IMR-90 (cell line): Measurements from ENCODE around the gene TIGD1. TPM values are rescaled to one million over a fixed set of nuclear protein-coding genes. Genes with fewer than 3 reads are reported as not detected.

Experiments used
- ATAC-seq: fragments of 200-7000 bp; cut with Tn5 transposase; 2 replicates; pipeline ENCODE4 v1.9.1; 2020; ENCODE audit warnings: low read depth, mild to moderate bottlenecking, moderate library complexity
- BruUV-seq: library from RNA; stranded (reverse); fragments of 400-500 nt; replicated peaks from 2 replicates; lab custom pipeline; 2021; lab: Mats Ljungman, UMichigan
- CTCF ChIA-PET: fragments of 300-600 bp; formaldehyde crosslinking; extraction: SDS; loops from one replicate; lab custom pipeline; 2021; ENCODE audit warnings: antibody characterized with exemption; lab: Yijun Ruan, JAX
- POLR2A ChIA-PET: fragments of 300-600 bp; sonication (Branson Sonifier 250); formaldehyde crosslinking; loops from one replicate; lab custom pipeline; 2022; ENCODE audit warnings: antibody characterized with exemption; ENCODE audit not compliant: unreplicated experiment; lab: Charles Lee
- DNase-seq: peaks from one replicate; pipeline ENCODE4 v3.0.0; 2013
- H2AFZ ChIP-seq: replicated peaks from 2 replicates; pipeline ENCODE3; 2013; ENCODE audit warnings: low read length, mild to moderate bottlenecking; ENCODE audit not compliant: poor library complexity
- H2AK5ac ChIP-seq: 2 replicates; pipeline ENCODE4 v1.6.1; 2013; ENCODE audit warnings: low read depth, low read length, inconsistent platforms
- H2AK9ac ChIP-seq: replicated peaks from 2 replicates; pipeline ENCODE3; 2013; ENCODE audit warnings: mild to moderate bottlenecking, low read depth, low read length, moderate library complexity; ENCODE audit not compliant: poor library complexity
- H2BK120ac ChIP-seq: 2 replicates; pipeline ENCODE4 v1.6.1; 2013; ENCODE audit warnings: low read depth, low read length, inconsistent platforms
- H2BK15ac ChIP-seq: 3 replicates; pipeline ENCODE4 v1.6.1; 2013; ENCODE audit warnings: low read depth, low read length, inconsistent platforms
- H2BK20ac ChIP-seq: 2 replicates; pipeline ENCODE4 v1.6.1; 2013; ENCODE audit warnings: low read depth, mild to moderate bottlenecking, inconsistent platforms, low read length, moderate library complexity
- H2BK5ac ChIP-seq: 2 replicates; pipeline ENCODE4 v1.6.1; 2013; ENCODE audit warnings: mild to moderate bottlenecking, low read depth, low read length, inconsistent platforms; ENCODE audit not compliant: poor library complexity, severe bottlenecking
- H3K14ac ChIP-seq: replicated peaks from 2 replicates; pipeline ENCODE4 v1.6.1; 2013; ENCODE audit warnings: low read depth, low read length, inconsistent platforms
- H3K18ac ChIP-seq: 2 replicates; pipeline ENCODE4 v1.6.1; 2013; ENCODE audit warnings: low read depth, low read length, control low read depth
- H3K23ac ChIP-seq: 2 replicates; pipeline ENCODE4 v1.6.1; 2013; ENCODE audit warnings: low read depth, low read length, inconsistent platforms
- H3K27ac ChIP-seq: 2 replicates; pipeline ENCODE4 v1.5.1; 2013; ENCODE audit warnings: mild to moderate bottlenecking, control low read depth, low read length; ENCODE audit not compliant: insufficient read depth
- H3K27me3 ChIP-seq: 2 replicates; pipeline ENCODE4 v1.6.1; 2013; ENCODE audit warnings: low read length; ENCODE audit not compliant: control insufficient read depth, insufficient read depth
- H3K36me3 ChIP-seq: 2 replicates; pipeline ENCODE4 v1.6.1; 2013; ENCODE audit warnings: low read length, mixed read lengths; ENCODE audit not compliant: control insufficient read depth, insufficient read depth
- H3K4ac ChIP-seq: 2 replicates; pipeline ENCODE4 v1.6.1; 2013; ENCODE audit warnings: low read depth, low read length, inconsistent platforms
- H3K4me1 ChIP-seq: 2 replicates; pipeline ENCODE4 v1.6.1; 2013; ENCODE audit warnings: low read length, mixed read lengths; ENCODE audit not compliant: control insufficient read depth, insufficient read depth
- H3K4me2 ChIP-seq: 2 replicates; pipeline ENCODE4 v1.6.1; 2013; ENCODE audit warnings: low read depth, mild to moderate bottlenecking, control low read depth, low read length, moderate library complexity
- H3K4me3 ChIP-seq: 2 replicates; pipeline ENCODE4 v1.5.1; 2013; ENCODE audit warnings: low read depth, mild to moderate bottlenecking, control low read depth, low read length, moderate library complexity; ENCODE audit not compliant: insufficient read depth
- H3K56ac ChIP-seq: 2 replicates; pipeline ENCODE4 v1.6.1; 2013; ENCODE audit warnings: low read length, inconsistent platforms; ENCODE audit not compliant: insufficient read depth; ENCODE audit errors: extremely low read depth
- H3K79me1 ChIP-seq, 2 experiments: 2 replicates each; pipeline ENCODE4 v1.6.1; 2013; ENCODE audit warnings: low read length in 2 of 2, inconsistent platforms in 1 of 2, low read depth in 1 of 2
- H3K9ac ChIP-seq: 2 replicates; pipeline ENCODE4 v1.6.1; 2013; ENCODE audit warnings: low read depth, low read length, control low read depth
- H3K9me1 ChIP-seq: 2 replicates; pipeline ENCODE4 v1.6.1; 2013; ENCODE audit warnings: low read length, inconsistent platforms; ENCODE audit not compliant: insufficient read depth
- H3K9me3 ChIP-seq: 2 replicates; pipeline ENCODE4 v1.6.1; 2013; ENCODE audit warnings: low read length; ENCODE audit not compliant: control insufficient read depth, insufficient read depth
- H4K20me1 ChIP-seq: 2 replicates; pipeline ENCODE4 v1.6.1; 2013; ENCODE audit warnings: low read length, inconsistent platforms; ENCODE audit not compliant: insufficient read depth
- H4K5ac ChIP-seq: 2 replicates; pipeline ENCODE4 v1.6.1; 2013; ENCODE audit warnings: mild to moderate bottlenecking, low read depth, low read length, control low read depth
- H4K8ac ChIP-seq, 2 experiments: 2 replicates each; pipeline ENCODE4 v1.6.1; 2013; ENCODE audit warnings: low read depth in 2 of 2, low read length in 2 of 2, control low read depth in 1 of 2, inconsistent platforms in 1 of 2
- H4K91ac ChIP-seq: 2 replicates; pipeline ENCODE4 v1.6.1; 2013; ENCODE audit warnings: low read depth, low read length, inconsistent platforms; ENCODE audit not compliant: insufficient read depth
- CHD1 ChIP-seq: IDR thresholded peaks from 2 replicates; pipeline ENCODE4 v1.6.1; 2012; ENCODE audit warnings: low read depth, low read length, improper control_type of control experiment
- FOS ChIP-seq: fragments of 150-350 bp; IDR thresholded peaks from 2 replicates; pipeline ENCODE4 v1.6.1; 2016; ENCODE audit warnings: low read depth, low read length
- MAFK ChIP-seq: IDR thresholded peaks from 2 replicates; pipeline ENCODE4 v1.6.1; 2012; ENCODE audit warnings: low read depth, low read length, improper control_type of control experiment
- MAZ ChIP-seq: IDR thresholded peaks from 2 replicates; pipeline ENCODE4 v1.6.1; 2012; ENCODE audit warnings: low read depth, mild to moderate bottlenecking, low read length, improper control_type of control experiment, moderate library complexity, borderline replicate concordance
- MXI1 ChIP-seq: IDR thresholded peaks from 2 replicates; pipeline ENCODE4 v1.6.1; 2012; ENCODE audit warnings: low read depth, mild to moderate bottlenecking, low read length, moderate library complexity, borderline replicate concordance
- NFE2L2 ChIP-seq: fragments of 150-350 bp; IDR thresholded peaks from 2 replicates; pipeline ENCODE4 v1.6.1; 2016; ENCODE audit warnings: low read depth, mild to moderate bottlenecking, low read length
- POLR2A ChIP-seq: IDR thresholded peaks from 2 replicates; pipeline ENCODE4 v1.6.1; 2012; ENCODE audit warnings: mild to moderate bottlenecking, low read depth, low read length
- RAD21 ChIP-seq: IDR thresholded peaks from 2 replicates; pipeline ENCODE4 v1.6.1; 2012; ENCODE audit warnings: low read length, improper control_type of control experiment
- RCOR1 ChIP-seq: IDR thresholded peaks from 2 replicates; pipeline ENCODE4 v1.6.1; 2012; ENCODE audit warnings: mild to moderate bottlenecking, low read length, improper control_type of control experiment; ENCODE audit not compliant: insufficient replicate concordance
- SMC3 ChIP-seq: fragments of 150-350 bp; IDR thresholded peaks from 2 replicates; pipeline ENCODE4 v1.6.1; 2016; ENCODE audit warnings: low read depth, mild to moderate bottlenecking, antibody characterized with exemption, low read length, moderate library complexity
- USF2 ChIP-seq: fragments of 150-350 bp; IDR thresholded peaks from 2 replicates; pipeline ENCODE4 v1.6.1; 2017; ENCODE audit warnings: mild to moderate bottlenecking, antibody characterized with exemption, low read length, low read depth
- WGBS, 2 experiments: methylation state at CpG; one replicate each; pipeline versions ENCODE4 v1.1.5 to v1.1.7; 2013; ENCODE audit warnings: missing lambda C conversion rate in 2 of 2; ENCODE audit not compliant: insufficient read length in 1 of 2; ENCODE audit errors: extremely low coverage in 2 of 2; 5-methylcytosine and 5-hydroxymethylcytosine counted together
- dilution Hi-C: fragments of 300-500 bp; cut with HindIII; formaldehyde crosslinking; loops from one replicate; pipeline ENCODE4 v1.14.3; 2018; ENCODE audit warnings: low sequenced_read_pairs; ENCODE audit not compliant: unreplicated experiment
- in situ Hi-C: fragments of 300-500 bp; cut with MboI; formaldehyde crosslinking; loops from 3 replicates; pipeline ENCODE4 v1.14.3; 2019; ENCODE audit warnings: low sequenced_read_pairs, inconsistent platforms, mixed read lengths
- intact Hi-C: fragments of 100-400 bp; cut with micrococcal nuclease; formaldehyde crosslinking; loops from 2 replicates; pipeline ENCODE4 v1.10.0; 2022
- polyA plus RNA-seq, 3 experiments: library from polyadenylated mRNA; depleted of rRNA; stranded (reverse); fragments of >200 nt; gene quantifications; 2 replicates each; pipeline ENCODE4 v1.2.3, GENCODE V29; 2012; ENCODE audit warnings: low replicate concordance in 1 of 3
- total RNA-seq: library from RNA; depleted of rRNA; stranded (reverse); fragments of >200 nt; gene quantifications from 2 replicates; pipeline ENCODE4 v1.2.3, GENCODE V29; 2012

Gene TIGD1
- total and polyA plus RNA-seq, 2 of the 4 experiments (the other 2 are of a cell fraction): 2.7 to 2.9 TPM

- no peak overlapping the region for H4K91ac ChIP-seq
- intact Hi-C loops: no loop called here
- no peak for ATAC-seq
- no peak overlapping the region for H3K23ac ChIP-seq
- H3K36me3 ChIP-seq: no peaks in the 10 kb centered on the region
- BruUV-seq: no TSS peak
- no peak overlapping the region for H3K4ac ChIP-seq
- H3K4me3 ChIP-seq: no peak overlapping the region
- no peak overlapping the region for H2BK120ac ChIP-seq
- no peak overlapping the region for H2BK15ac ChIP-seq
- peaks cover 75% of the 10 kb centered on the region for H3K27me3 ChIP-seq
- TF ChIP-seq MAZ (no peak), POLR2A (no peak), MAFK (no peak), NFE2L2 (no peak), RCOR1 (no peak), SMC3 (no peak), USF2 (no peak), RAD21 (no peak), FOS (no peak), MXI1 (no peak), CHD1 (no peak)
- H2AK9ac ChIP-seq: no peak overlapping the region
- H3K9me1 ChIP-seq: no peaks in the 10 kb centered on the region
- H4K5ac ChIP-seq: no peak overlapping the region
- POLR2A ChIA-PET: no interaction called here
- DNase-seq: no peak
- no peak overlapping the region for H3K56ac ChIP-seq
- H2AK5ac ChIP-seq: no peak overlapping the region
- no peak overlapping the region for H3K9ac ChIP-seq
- H3K79me1 ChIP-seq: no peaks in the 10 kb centered on the region
- no peak overlapping the region for H2BK5ac ChIP-seq
- WGBS, 2 experiments: 6% methylated on average over 9 of the region's 16 CpGs; no CpG with 5 or more reads in 1 of the 2 experiments
- no peak overlapping the region for H2BK20ac ChIP-seq
- no peaks in the 10 kb centered on the region for H4K20me1 ChIP-seq
- H3K4me1 ChIP-seq: no peaks in the 10 kb centered on the region
- no peaks in the 10 kb centered on the region for H3K9me3 ChIP-seq
- no peak overlapping the region for H3K18ac ChIP-seq
- dilution Hi-C loops: no loop called here
- no peak overlapping the region for H3K14ac ChIP-seq
- CTCF ChIA-PET: no interaction called here
- peak overlapping the region; percentile 63 for H2AFZ ChIP-seq
- no peak overlapping the region for H3K4me2 ChIP-seq
- H3K27ac ChIP-seq: no peak overlapping the region
- in situ Hi-C loops: no loop called here
- H4K8ac ChIP-seq: no peak overlapping the region
Observed at GRCh38 chr2:232523402-232523681, 27.0 kb downstream of the TIGD1 start.
